GM21723 (cell line): ENCODE measurements around the gene ISOC1.

Experiments
- ATAC-seq: cut with Tn5 transposase; IDR thresholded peaks from one replicate; pipeline ENCODE4 v1.9.1; 2021; ENCODE audit warnings: mild to moderate bottlenecking, moderate library complexity; ENCODE audit not compliant: unreplicated experiment

ISOC1 gene

GRCh38 chr5:129094924-129095899 is 663 bp downstream of the ISOC1 start:
- peak; percentile 57 for ATAC-seq

GRCh38 chr5:129096382-129096991 is 1.9 kb downstream of the ISOC1 start:
- ATAC-seq: no peak

GRCh38 chr5:129097498-129098296 is 3.1 kb downstream of the ISOC1 start:
- ATAC-seq: no peak

DNA sequence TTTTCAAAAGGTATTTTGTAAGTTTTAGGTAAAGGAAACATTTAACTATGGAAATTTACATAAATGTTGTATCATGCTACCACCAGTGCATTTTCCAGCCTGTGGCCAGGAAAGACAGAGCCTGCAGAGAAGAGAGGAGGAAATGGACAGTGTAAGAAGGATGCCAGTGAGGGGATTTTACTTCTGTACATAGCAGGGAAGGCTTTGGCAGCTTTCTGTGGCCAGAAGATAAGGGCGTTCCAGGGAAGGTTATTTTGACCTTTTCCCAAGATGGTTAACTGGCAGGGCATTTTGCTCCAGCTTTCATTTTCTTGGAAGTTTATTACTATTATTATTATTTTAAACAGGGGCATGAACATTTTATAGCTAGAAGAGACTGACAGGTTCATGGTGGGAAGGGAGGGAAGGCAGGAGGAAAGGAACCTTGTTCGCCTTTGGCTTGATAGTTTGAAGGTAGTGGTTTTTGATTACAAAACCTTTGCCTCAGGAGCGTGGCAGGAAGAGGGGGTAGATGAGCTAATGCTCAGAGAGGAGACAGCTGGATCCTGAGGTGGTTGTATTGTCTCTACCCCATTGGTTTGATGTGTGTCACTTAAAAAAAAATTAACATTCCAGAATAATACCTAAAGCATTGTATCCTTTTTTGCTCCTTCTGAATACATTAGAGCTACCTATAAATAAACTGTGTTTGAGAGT is 4.1 kb downstream of the ISOC1 start:
- ATAC-seq: no peak

DNA sequence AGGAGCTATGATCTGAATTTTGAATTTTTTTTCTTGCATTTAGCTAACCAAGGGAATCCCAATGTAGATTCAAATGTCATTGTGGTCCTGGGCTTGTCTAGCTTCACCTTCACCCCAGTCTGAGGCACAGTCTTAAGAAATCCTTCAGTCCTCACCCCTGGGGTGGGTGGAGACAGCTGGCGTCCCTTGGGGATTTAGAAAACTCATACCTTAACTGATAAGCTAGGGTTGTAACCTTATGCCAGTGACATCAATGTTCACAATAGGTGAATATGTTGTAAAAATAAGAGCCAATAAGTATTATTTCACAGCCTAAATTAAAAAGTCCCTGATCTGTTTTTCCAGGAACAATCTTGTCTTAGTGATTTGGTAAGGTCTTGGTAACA is 4.6 kb downstream of the ISOC1 start:
- no peak for ATAC-seq

DNA sequence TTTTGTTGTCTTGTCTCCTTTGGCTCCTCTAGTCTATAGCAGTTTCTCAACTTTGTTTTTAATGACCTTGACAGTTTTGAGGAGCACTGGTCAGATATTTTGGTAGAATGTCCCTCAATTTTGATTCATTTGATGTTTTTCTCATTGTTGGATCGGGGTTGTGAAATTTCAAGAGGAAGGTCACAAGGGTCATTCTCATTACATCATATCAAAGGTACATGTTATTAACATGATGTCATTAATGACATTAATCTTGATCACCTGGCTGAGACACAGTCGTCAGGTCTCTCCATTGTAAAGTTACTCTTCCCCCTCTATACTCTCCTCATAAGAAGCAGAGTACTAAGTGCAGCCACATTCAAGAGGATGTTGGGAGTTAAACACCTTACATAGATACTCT is 7.2 kb downstream of the ISOC1 start:
- ATAC-seq: no peak

GRCh38 chr5:129103397-129103796 is 8.8 kb downstream of the ISOC1 start:
- no peak for ATAC-seq

GRCh38 chr5:129104915-129105455 is 10.4 kb downstream of the ISOC1 start:
- ATAC-seq: no peak

GRCh38 chr5:129107637-129108036 is 13.1 kb downstream of the ISOC1 start:
- no peak for ATAC-seq

- no peak for ATAC-seq
Observed at GRCh38 chr5:129110742-129111141, 16.2 kb downstream of the ISOC1 start.

DNA sequence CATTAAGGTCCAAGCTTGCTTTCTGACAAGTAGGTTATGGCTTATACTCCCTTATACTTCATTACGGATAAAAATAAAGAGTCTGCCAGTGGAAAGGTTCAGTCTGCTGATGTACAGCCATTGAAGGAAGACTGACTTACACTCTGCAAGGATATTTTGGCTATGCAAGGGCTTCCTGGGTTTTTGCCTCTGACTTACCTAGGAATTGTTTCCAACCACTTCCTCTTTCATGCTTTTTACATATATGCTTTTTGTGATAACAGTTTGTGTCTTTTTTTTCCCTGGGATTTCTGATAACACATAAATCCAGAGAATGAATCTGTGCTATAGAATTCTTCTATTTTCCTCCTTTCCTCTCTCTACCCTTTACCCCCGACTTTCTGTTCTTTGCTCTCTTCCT is 16.8 kb downstream of the ISOC1 start:
- ATAC-seq: no peak

DNA sequence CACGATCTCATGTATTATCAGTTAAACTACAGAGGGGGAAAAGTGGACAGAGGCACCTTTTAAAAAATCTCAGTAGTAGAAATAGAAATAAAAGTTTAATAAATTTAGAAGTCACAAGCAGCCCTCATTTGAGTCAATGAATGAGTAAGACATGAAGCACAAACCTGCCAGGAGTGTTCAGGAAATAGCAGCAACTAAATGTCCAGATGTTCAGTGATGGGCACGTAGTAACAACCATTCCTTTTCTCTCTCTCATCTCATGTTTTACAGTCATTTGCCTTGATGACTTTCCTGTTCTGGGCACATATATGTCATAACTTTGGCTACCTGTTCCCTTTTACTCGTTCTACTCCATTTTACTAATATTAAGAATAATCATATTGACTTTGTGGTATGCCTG is 17.7 kb downstream of the ISOC1 start:
- ATAC-seq: no peak

- ATAC-seq: no peak
Observed at GRCh38 chr5:129113867-129114266, 19.3 kb downstream of the ISOC1 start.

GRCh38 chr5:129114539-129115193 is 20.1 kb downstream of the ISOC1 start:
- no peak for ATAC-seq

DNA sequence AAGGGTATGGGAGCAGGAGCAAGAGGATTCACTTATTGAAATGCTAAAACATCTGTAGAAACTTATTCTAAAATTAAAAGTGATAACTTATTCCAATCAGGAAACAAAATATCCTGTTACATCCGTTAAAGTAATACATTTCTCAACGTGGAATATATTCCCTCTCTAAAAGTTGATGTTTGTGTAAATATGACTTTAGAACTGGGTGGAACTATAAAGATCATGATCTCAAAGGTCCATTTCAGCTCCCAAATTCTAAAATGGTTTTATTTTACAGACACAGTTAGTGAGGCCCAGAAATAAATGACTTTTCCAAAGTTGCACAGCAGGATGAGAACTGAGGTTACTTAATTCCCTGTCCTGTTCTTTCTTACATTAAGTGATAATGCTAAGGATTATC is 21.1 kb downstream of the ISOC1 start:
- no peak for ATAC-seq

DNA sequence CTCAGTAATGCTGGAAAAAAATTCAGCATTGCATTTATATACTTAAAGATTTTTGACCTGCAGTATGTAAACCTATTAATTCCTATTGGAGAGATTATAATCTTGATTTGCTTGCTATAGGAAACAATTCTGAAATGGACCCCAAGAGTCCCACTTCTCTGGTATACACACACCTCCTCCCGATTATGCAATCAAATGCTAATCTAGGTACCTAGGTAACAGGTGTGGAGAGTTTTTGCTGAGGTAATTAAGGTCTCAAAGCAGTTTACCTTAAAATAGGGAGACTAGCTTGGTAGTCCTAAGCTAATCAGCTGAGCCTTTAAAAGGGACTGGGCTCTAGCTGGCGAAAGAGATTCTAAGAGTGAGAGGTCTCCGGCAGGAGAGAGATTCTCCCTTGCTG is 22.2 kb downstream of the ISOC1 start:
- no peak for ATAC-seq

DNA sequence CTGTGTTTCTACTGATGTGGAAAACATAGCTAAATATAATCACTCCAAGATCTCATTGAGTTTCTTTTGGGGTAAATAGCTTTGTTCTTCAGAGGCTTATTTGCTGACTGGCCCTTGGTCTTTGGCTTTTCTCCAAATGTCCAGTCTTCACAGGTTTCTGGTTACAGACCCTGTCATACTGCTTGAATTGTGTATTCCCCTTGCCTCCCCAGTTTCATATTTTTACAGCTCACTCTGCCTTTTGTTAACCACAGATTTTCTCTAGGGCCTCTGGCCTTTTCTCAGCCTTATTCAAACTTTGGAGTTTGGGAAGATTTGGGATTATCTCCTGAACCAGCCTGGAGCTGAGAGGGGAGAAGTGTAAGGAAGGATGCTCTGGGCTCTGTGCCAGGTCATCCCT is 23.9 kb downstream of the ISOC1 start:
- no peak for ATAC-seq

DNA sequence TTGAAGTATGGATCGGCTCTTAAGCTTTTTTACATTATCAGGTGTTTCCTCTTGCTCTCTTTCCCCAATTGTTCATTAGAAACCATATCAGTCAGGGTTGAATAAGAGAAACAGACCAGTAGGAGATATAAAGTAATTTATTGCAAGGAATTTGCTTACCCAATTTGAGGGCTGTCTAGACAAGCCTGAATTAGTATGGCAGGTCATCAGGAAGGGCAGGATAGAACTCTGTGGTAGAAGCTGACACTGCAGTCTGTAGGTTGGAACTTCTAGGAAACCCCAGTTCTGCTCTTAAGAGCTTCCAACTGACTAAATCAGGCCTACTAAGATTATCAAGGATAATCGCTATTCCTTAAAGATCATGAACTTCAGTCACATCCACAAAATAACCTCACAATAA is 24.3 kb downstream of the ISOC1 start:
- ATAC-seq: no peak

- ATAC-seq: peak; percentile 73
Observed at GRCh38 chr5:129120158-129120581, 25.6 kb downstream of the ISOC1 start.

GRCh38 chr5:129122560-129122959 is 28.0 kb downstream of the ISOC1 start:
- no peak for ATAC-seq
